Measurements from ENCODE around the gene LIN37. TPM values are rescaled to one million over a fixed set of nuclear protein-coding genes. Genes with fewer than 3 reads are reported as not detected.

The LIN37 gene
- total and polyA plus RNA-seq, 2 of the 13 experiments (the other 11 are each of a cell fraction or from before 2014, with no cell fraction given), result 6.3 to 8.7 TPM

DNA sequence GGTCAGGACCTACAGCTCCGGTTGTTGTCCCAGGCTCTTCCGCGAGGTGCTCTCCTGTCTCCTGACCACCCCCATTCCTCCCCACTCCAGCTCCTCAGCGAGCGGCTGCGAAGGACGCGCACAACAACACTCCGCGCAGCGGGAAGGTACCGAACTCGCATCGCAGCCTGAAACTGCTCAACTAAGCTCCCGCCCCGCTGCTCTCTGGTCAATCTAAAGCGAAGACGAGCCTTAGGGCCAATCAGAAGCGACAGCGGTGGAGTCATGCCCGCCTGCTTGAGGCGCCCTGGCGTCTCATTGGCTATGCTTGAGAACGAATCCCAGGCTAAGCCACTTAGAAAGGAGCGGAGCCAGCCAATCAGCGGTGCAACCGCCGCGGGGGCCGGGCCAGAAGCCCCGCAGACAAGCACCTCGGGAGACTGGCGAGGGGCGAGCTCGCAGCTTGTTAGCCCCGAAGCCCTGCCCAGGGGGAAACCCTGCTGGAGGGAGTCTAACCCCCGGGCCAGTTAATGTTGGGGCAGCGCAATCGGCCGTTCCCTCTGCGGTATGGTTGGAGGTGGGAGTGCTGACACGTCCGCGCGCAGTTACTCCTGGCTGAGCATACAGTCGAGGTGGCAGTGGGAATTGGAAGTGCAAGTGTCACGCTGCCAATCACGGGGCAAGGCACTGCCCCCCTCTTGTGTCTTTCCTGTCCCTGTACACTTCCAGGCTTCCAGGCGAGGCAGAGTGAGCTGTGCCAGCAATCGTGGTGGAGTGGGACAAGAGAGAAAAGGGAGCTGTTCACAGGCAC lies 46.0 kb upstream of the LIN37 start (continued):
- TF ChIP-seq, protein P1, sequence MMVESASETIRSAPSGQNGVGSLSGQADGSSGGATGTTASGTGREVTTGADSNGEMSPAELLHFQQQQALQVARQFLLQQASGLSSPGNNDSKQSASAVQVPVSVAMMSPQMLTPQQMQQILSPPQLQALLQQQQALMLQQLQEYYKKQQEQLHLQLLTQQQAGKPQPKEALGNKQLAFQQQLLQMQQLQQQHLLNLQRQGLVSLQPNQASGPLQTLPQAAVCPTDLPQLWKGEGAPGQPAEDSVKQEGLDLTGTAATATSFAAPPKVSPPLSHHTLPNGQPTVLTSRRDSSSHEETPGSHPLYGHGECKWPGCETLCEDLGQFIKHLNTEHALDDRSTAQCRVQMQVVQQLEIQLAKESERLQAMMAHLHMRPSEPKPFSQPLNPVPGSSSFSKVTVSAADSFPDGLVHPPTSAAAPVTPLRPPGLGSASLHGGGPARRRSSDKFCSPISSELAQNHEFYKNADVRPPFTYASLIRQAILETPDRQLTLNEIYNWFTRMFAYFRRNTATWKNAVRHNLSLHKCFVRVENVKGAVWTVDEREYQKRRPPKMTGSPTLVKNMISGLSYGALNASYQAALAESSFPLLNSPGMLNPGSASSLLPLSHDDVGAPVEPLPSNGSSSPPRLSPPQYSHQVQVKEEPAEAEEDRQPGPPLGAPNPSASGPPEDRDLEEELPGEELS (CRISPR knock-in tag; IDR thresholded peaks at IDR 0.05), result 0 out of 2 replicates have a peak, but pooled peaks have one; percentile 28
- TF ChIP-seq RFX3 (CRISPR knock-in tag; IDR thresholded peaks at IDR 0.05), result no peak
- peak; percentile 32; the same call in 1 of the 2 replicates for TF ChIP-seq ZNF543 (CRISPR knock-in tag; IDR thresholded peaks at IDR 0.05)
- no peak; the same call in 1 of the 2 replicates for TF ChIP-seq MZF1 (CRISPR knock-in tag; IDR thresholded peaks at IDR 0.05; ENCODE audit: borderline replicate concordance)
- TF ChIP-seq JARID2 (CRISPR knock-in tag; IDR thresholded peaks at IDR 0.05; ENCODE audit: insufficient replicate concordance), result no peak
- TF ChIP-seq, protein P2, sequence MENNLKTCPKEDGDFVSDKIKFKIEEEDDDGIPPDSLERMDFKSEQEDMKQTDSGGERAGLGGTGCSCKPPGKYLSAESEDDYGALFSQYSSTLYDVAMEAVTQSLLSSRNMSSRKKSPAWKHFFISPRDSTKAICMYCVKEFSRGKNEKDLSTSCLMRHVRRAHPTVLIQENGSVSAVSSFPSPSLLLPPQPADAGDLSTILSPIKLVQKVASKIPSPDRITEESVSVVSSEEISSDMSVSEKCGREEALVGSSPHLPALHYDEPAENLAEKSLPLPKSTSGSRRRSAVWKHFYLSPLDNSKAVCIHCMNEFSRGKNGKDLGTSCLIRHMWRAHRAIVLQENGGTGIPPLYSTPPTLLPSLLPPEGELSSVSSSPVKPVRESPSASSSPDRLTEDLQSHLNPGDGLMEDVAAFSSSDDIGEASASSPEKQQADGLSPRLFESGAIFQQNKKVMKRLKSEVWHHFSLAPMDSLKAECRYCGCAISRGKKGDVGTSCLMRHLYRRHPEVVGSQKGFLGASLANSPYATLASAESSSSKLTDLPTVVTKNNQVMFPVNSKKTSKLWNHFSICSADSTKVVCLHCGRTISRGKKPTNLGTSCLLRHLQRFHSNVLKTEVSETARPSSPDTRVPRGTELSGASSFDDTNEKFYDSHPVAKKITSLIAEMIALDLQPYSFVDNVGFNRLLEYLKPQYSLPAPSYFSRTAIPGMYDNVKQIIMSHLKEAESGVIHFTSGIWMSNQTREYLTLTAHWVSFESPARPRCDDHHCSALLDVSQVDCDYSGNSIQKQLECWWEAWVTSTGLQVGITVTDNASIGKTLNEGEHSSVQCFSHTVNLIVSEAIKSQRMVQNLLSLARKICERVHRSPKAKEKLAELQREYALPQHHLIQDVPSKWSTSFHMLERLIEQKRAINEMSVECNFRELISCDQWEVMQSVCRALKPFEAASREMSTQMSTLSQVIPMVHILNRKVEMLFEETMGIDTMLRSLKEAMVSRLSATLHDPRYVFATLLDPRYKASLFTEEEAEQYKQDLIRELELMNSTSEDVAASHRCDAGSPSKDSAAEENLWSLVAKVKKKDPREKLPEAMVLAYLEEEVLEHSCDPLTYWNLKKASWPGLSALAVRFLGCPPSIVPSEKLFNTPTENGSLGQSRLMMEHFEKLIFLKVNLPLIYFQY (CRISPR knock-in tag; IDR thresholded peaks at IDR 0.05; ENCODE audit: borderline replicate concordance), result no peak
- no peak for TF ChIP-seq TOE1 (CRISPR knock-in tag; IDR thresholded peaks at IDR 0.05)
- TF ChIP-seq, protein P3, sequence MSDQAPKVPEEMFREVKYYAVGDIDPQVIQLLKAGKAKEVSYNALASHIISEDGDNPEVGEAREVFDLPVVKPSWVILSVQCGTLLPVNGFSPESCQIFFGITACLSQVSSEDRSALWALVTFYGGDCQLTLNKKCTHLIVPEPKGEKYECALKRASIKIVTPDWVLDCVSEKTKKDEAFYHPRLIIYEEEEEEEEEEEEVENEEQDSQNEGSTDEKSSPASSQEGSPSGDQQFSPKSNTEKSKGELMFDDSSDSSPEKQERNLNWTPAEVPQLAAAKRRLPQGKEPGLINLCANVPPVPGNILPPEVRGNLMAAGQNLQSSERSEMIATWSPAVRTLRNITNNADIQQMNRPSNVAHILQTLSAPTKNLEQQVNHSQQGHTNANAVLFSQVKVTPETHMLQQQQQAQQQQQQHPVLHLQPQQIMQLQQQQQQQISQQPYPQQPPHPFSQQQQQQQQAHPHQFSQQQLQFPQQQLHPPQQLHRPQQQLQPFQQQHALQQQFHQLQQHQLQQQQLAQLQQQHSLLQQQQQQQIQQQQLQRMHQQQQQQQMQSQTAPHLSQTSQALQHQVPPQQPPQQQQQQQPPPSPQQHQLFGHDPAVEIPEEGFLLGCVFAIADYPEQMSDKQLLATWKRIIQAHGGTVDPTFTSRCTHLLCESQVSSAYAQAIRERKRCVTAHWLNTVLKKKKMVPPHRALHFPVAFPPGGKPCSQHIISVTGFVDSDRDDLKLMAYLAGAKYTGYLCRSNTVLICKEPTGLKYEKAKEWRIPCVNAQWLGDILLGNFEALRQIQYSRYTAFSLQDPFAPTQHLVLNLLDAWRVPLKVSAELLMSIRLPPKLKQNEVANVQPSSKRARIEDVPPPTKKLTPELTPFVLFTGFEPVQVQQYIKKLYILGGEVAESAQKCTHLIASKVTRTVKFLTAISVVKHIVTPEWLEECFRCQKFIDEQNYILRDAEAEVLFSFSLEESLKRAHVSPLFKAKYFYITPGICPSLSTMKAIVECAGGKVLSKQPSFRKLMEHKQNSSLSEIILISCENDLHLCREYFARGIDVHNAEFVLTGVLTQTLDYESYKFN (CRISPR knock-in tag; conservative IDR thresholded peaks at IDR 0.05), result peak; percentile 19; the same call in 1 of the 2 replicates
- TF ChIP-seq MAFG (CRISPR knock-in tag; IDR thresholded peaks at IDR 0.05), result no peak
- TF ChIP-seq ZNF44 (CRISPR knock-in tag; IDR thresholded peaks at IDR 0.05), result 0 out of 2 replicates have a peak, but pooled peaks have one; percentile 59
- TF ChIP-seq ZNF496 (CRISPR knock-in tag; IDR thresholded peaks at IDR 0.05; ENCODE audit: insufficient replicate concordance), result no peak
- TF ChIP-seq SP5 (CRISPR knock-in tag; IDR thresholded peaks at IDR 0.05; ENCODE audit: borderline replicate concordance, low read depth), result 0 out of 2 replicates have a peak, but pooled peaks have one; percentile 8
- TF ChIP-seq, protein P4, sequence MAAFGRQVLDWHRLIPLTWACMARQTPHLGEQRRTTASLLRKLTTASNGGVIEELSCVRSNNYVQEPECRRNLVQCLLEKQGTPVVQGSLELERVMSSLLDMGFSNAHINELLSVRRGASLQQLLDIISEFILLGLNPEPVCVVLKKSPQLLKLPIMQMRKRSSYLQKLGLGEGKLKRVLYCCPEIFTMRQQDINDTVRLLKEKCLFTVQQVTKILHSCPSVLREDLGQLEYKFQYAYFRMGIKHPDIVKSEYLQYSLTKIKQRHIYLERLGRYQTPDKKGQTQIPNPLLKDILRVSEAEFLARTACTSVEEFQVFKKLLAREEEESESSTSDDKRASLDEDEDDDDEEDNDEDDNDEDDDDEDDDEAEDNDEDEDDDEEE (CRISPR knock-in tag; IDR thresholded peaks at IDR 0.05), result no peak
- TF ChIP-seq RARA (CRISPR knock-in tag; IDR thresholded peaks at IDR 0.05), result no peak
- TF ChIP-seq TAF1 (CRISPR knock-in tag; IDR thresholded peaks at IDR 0.05), result peak; percentile 51; the same call in 1 of the 2 replicates
- TF ChIP-seq RXRA (CRISPR knock-in tag; IDR thresholded peaks at IDR 0.05), result 0 out of 2 replicates have a peak, but pooled peaks have one; percentile 51
